Nephron progenitor cell (in vitro differentiated cells): Measurements from ENCODE around the gene PLA2G15.

Experiments
- DNase-seq: peaks from one replicate; pipeline ENCODE4 v3.0.0; 2021
- H3K27ac Mint-ChIP-seq: 2 replicates; pipeline ENCODE4 v1.8.0; 2021; ENCODE audit warnings: mild to moderate bottlenecking, moderate library complexity, mixed read lengths
- H3K27me3 Mint-ChIP-seq: 2 replicates; pipeline ENCODE4 v1.8.0; 2021; ENCODE audit warnings: mild to moderate bottlenecking, low read depth, mixed read lengths; ENCODE audit not compliant: poor library complexity
- H3K36me3 Mint-ChIP-seq: 2 replicates; pipeline ENCODE4 v1.8.0; 2021; ENCODE audit warnings: low read depth, mixed read lengths
- H3K4me1 Mint-ChIP-seq: 2 replicates; pipeline ENCODE4 v1.8.0; 2021; ENCODE audit warnings: mixed read lengths
- H3K4me3 Mint-ChIP-seq: 2 replicates; pipeline ENCODE4 v1.8.0; 2021; ENCODE audit warnings: mild to moderate bottlenecking, moderate library complexity, mixed read lengths
- H3K9me3 Mint-ChIP-seq: 2 replicates; pipeline ENCODE4 v1.8.0; 2021; ENCODE audit warnings: mild to moderate bottlenecking, moderate library complexity, mixed read lengths
- CTCF ChIP-seq: fragments of 200-600 bp; sonication (generic); IDR thresholded peaks from 2 replicates; pipeline ENCODE4 v1.5.0; 2021; ENCODE audit warnings: antibody characterized with exemption

The PLA2G15 gene

GRCh38 chr16:68265078-68265920 is 20.1 kb downstream of the PLA2G15 start:
- peak; percentile 33 for DNase-seq
- Mint-ChIP-seq H3K4me1 (peaks cover 57% of the 10 kb centered on the region), H3K9me3 (no peaks in the 10 kb centered on the region), H3K4me3 (peak overlapping the region; percentile 91), H3K27me3 (peaks cover 3% of the 10 kb centered on the region), H3K27ac (peak overlapping the region; percentile 53), H3K36me3 (no peaks in the 10 kb centered on the region)
- TF ChIP-seq CTCF, result no peak

GRCh38 chr16:68267612-68268405 is 22.6 kb downstream of the PLA2G15 start:
- H3K4me1 Mint-ChIP-seq, result peaks cover 67% of the 10 kb centered on the region
- H3K27ac Mint-ChIP-seq, result peak overlapping the region; percentile 12
- H3K27me3 Mint-ChIP-seq, result no peaks in the 10 kb centered on the region

GRCh38 chr16:68269793-68270192 is 24.6 kb downstream of the PLA2G15 start:
- Mint-ChIP-seq H3K9me3 (no peaks in the 10 kb centered on the region), H3K4me3 (no peak overlapping the region), H3K27ac (no peak overlapping the region), H3K4me1 (peaks cover 52% of the 10 kb centered on the region), H3K36me3 (peaks cover 5% of the 10 kb centered on the region), H3K27me3 (no peaks in the 10 kb centered on the region)
- no peak for TF ChIP-seq CTCF
- no peak for DNase-seq

More at GRCh38 chr16:68267612-68268405, 22.6 kb downstream of the PLA2G15 start:
- Mint-ChIP-seq H3K36me3 (no peaks in the 10 kb centered on the region), H3K9me3 (no peaks in the 10 kb centered on the region), H3K4me3 (peak overlapping the region; percentile 66)
- DNase-seq, result no peak
- TF ChIP-seq CTCF, result no peak

- Mint-ChIP-seq H3K27me3 (no peaks in the 10 kb centered on the region), H3K9me3 (no peaks in the 10 kb centered on the region), H3K36me3 (peaks cover 5% of the 10 kb centered on the region), H3K27ac (no peak overlapping the region), H3K4me3 (no peak overlapping the region), H3K4me1 (peaks cover 46% of the 10 kb centered on the region)
- TF ChIP-seq CTCF, result no peak
- no peak for DNase-seq
These were observed 25.2 kb downstream of the PLA2G15 start for GRCh38 chr16:68270353-68270752.

GRCh38 chr16:68272507-68273209 is 27.5 kb downstream of the PLA2G15 start:
- no peak for DNase-seq
- Mint-ChIP-seq H3K27me3 (no peaks in the 10 kb centered on the region), H3K27ac (no peak overlapping the region), H3K4me1 (peaks cover 34% of the 10 kb centered on the region), H3K4me3 (no peak overlapping the region), H3K36me3 (peaks cover 15% of the 10 kb centered on the region), H3K9me3 (no peaks in the 10 kb centered on the region)
- TF ChIP-seq CTCF, result no peak
